Heart left ventricle (tissue), 13 donors: ENCODE measurements around the gene NTNG2.

Experiments used
- CTCF ChIP-seq, 12 donors: fragments of 200-600 bp; sonication (generic) in 4 of 12; IDR thresholded peaks; one replicate each; pipeline versions ENCODE4 v1.5.0 to v1.8.0; 2018 to 2022; ENCODE audit warnings: antibody characterized with exemption in 12 of 12, mild to moderate bottlenecking in 5 of 12
- POLR2A ChIP-seq, 2 donors: fragments of 450-650 bp; IDR thresholded peaks; one replicate each; pipeline ENCODE4 v1.6.1; 2017; ENCODE audit warnings: antibody characterized with exemption in 2 of 2, mild to moderate bottlenecking in 2 of 2, moderate library complexity in 2 of 2
- donor health status: ischemic (EF 13 %, LVEDD 7.1; RV severe dilation, severe dysfunction).
- donor health status: DM: no; HTN: yes; CAD: no.
- donor health status: DM: no; HTN: no; CAD: no.
- donor health status: ischemic (EF 25% LVEDD 6.9; RV normal size, moderate dysfunction).
- donor health status: ischemic (EF 25% LVEDD 5.7; RV mildly dilated, moderate dysfunction).
- donor health status: ischemic (EF 35%, LVEDD 5.7; RV mildly dilated, moderate dysfunction).
- donor health status: nonischemic (EF 11% LVEDD 7.7; RV severe dilation, severe dysfunction).
- donor health status: DM: yes; HTN: yes; CAD: no.
- donor health status: PGD.
- donor health status: ischemic (EF 29% LVEDD 5.4; RV normal size, mild dysfunction).
- donor health status: nonischemic (EF 23%, LVEDD 6.1; RV moderate dilation, normal function).

GRCh38 chr9:132144708-132145365 is 17.0 kb upstream of the NTNG2 start:
- TF ChIP-seq CTCF (IDR thresholded peaks at IDR 0.05) (no peak), POLR2A (IDR thresholded peaks at IDR 0.05) (no peak)
